ENCODE data around the gene RNF150. TPM values are rescaled to one million over a fixed set of nuclear protein-coding genes. Genes with fewer than 3 reads are reported as not detected.

The RNF150 gene
- total and polyA plus RNA-seq, 8 donors: 0.31 to 88.1 (median 8.3) TPM

- Histone ChIP-seq H3K9me3 (no peaks in the 10 kb centered on the region), H3K36me3 (no peaks in the 10 kb centered on the region), H3K4me3 (peak overlapping the region in 2 of 4 donors; percentile 78 to 89), H3K27me3 (peaks cover 0 to 52% (median 12%) of the 10 kb centered on the region in 3 donors), H3K27ac (peak overlapping the region in 1 of 5 donors; percentile 10), H3K4me1 (peaks cover 13 to 31% (median 25%) of the 10 kb centered on the region in 4 donors)
- TF ChIP-seq POLR2A (IDR thresholded peaks at IDR 0.05) (no peak), CTCF (IDR thresholded peaks at IDR 0.05) (no peak), EP300 (IDR thresholded peaks at IDR 0.05) (no peak), POLR2AphosphoS5 (IDR thresholded peaks at IDR 0.05) (no peak)
- 42 to 53% (median 51%) methylated on average over 11 of the region's 11 CpGs for WGBS, 5 donors
- intact Hi-C loops (cut with DNase I; ENCODE audit: low total_unique reads): loop anchor here (5.0 kb wide), 1 partner anchor 272 kb away; no protein-coding TSS in a partner anchor
- peak in 1 of 2 donors; percentile 47 for DNase-seq
Measured at GRCh38 chr4:141133999-141134995, 1.0 kb upstream of the RNF150 start.

- peak overlapping the region; percentile 24 to 84 (median 65) for H3K27ac ChIP-seq
- 1 to 3% (median 1%) methylated on average over 11 to 42 of the region's 42 CpGs for WGBS, 5 donors
Measured at GRCh38 chr4:141132709-141133145, 542 bp downstream of the RNF150 start.

GRCh38 chr4:141132072-141132708 is 1.1 kb downstream of the RNF150 start:
- Histone ChIP-seq H3K9me3 (no peaks in the 10 kb centered on the region), H3K4me3 (peak overlapping the region; percentile 73 to 89 (median 76)), H3K4me1 (peaks cover 15 to 31% (median 25%) of the 10 kb centered on the region in 4 donors), H3K27ac (peak overlapping the region; percentile 5 to 84 (median 65)), H3K36me3 (no peaks in the 10 kb centered on the region), H3K27me3 (peaks cover 0 to 52% (median 12%) of the 10 kb centered on the region in 3 donors)
- peak in 1 of 2 donors; percentile 66 for DNase-seq
- intact Hi-C loops (cut with DNase I; ENCODE audit: low total_unique reads): loop anchor here (5.0 kb wide), 1 partner anchor 270 kb away; no protein-coding TSS in a partner anchor
- WGBS, 5 donors: 1 to 3% (median 2%) methylated on average over 20 to 64 of the region's 64 CpGs
- TF ChIP-seq POLR2A (IDR thresholded peaks at IDR 0.05) (no peak), POLR2AphosphoS5 (IDR thresholded peaks at IDR 0.05) (no peak)

More at GRCh38 chr4:141132709-141133145, 542 bp downstream of the RNF150 start:
- H3K4me3 ChIP-seq: peak overlapping the region; percentile 73 to 89 (median 76)
- H3K27me3 ChIP-seq: peaks cover 0 to 52% (median 12%) of the 10 kb centered on the region in 3 donors
- DNase-seq: peak in 1 of 2 donors; percentile 84
- no peaks in the 10 kb centered on the region for H3K9me3 ChIP-seq
- intact Hi-C loops (cut with DNase I; ENCODE audit: low total_unique reads): loop anchor here (5.0 kb wide), 1 partner anchor 270 kb away; no protein-coding TSS in a partner anchor
- TF ChIP-seq POLR2AphosphoS5 (IDR thresholded peaks at IDR 0.05) (no peak), EP300 (IDR thresholded peaks at IDR 0.05) (no peak), CTCF (IDR thresholded peaks at IDR 0.05) (no peak), POLR2A (IDR thresholded peaks at IDR 0.05) (no peak)
- H3K4me1 ChIP-seq: peaks cover 15 to 31% (median 25%) of the 10 kb centered on the region in 4 donors
- no peaks in the 10 kb centered on the region for H3K36me3 ChIP-seq

GRCh38 chr4:141131723-141132071 is 1.6 kb downstream of the RNF150 start:
- Histone ChIP-seq H3K27me3 (peaks cover 0 to 52% (median 12%) of the 10 kb centered on the region in 3 donors), H3K4me1 (peaks cover 15 to 31% (median 25%) of the 10 kb centered on the region in 4 donors), H3K4me3 (peak overlapping the region; percentile 73 to 89 (median 76)), H3K27ac (peak overlapping the region in 4 of 5 donors; percentile 61 to 84 (median 71)), H3K36me3 (no peaks in the 10 kb centered on the region), H3K9me3 (no peaks in the 10 kb centered on the region)
- intact Hi-C loops (cut with DNase I; ENCODE audit: low total_unique reads): loop anchor here (5.0 kb wide), 1 partner anchor 269 kb away; no protein-coding TSS in a partner anchor
- DNase-seq: no peak
- 21 to 29% (median 25%) methylated on average over 8 of the region's 8 CpGs for WGBS, 5 donors
- TF ChIP-seq POLR2AphosphoS5 (IDR thresholded peaks at IDR 0.05) (no peak), EP300 (IDR thresholded peaks at IDR 0.05) (no peak), CTCF (IDR thresholded peaks at IDR 0.05) (no peak), POLR2A (IDR thresholded peaks at IDR 0.05) (no peak)

All from stomach (tissue), 9 donors.